GM20000 (cell line): ENCODE data around the gene MAGEA8.
"Not testable (repeated sequence)": the region's sequence is repeated elsewhere in the genome, so short reads cannot be mapped to it uniquely, and the experiment has no call there.

Experiments
- DNase-seq: peaks from one replicate; pipeline ENCODE4 v3.0.0; 2012; ENCODE audit warnings: low spot score
- CTCF ChIP-seq: IDR thresholded peaks from 2 replicates; pipeline ENCODE4 v1.5.1; 2012; ENCODE audit warnings: mild to moderate bottlenecking, control low read depth; ENCODE audit errors: extremely low read depth, missing control alignments

MAGEA8 gene

DNA sequence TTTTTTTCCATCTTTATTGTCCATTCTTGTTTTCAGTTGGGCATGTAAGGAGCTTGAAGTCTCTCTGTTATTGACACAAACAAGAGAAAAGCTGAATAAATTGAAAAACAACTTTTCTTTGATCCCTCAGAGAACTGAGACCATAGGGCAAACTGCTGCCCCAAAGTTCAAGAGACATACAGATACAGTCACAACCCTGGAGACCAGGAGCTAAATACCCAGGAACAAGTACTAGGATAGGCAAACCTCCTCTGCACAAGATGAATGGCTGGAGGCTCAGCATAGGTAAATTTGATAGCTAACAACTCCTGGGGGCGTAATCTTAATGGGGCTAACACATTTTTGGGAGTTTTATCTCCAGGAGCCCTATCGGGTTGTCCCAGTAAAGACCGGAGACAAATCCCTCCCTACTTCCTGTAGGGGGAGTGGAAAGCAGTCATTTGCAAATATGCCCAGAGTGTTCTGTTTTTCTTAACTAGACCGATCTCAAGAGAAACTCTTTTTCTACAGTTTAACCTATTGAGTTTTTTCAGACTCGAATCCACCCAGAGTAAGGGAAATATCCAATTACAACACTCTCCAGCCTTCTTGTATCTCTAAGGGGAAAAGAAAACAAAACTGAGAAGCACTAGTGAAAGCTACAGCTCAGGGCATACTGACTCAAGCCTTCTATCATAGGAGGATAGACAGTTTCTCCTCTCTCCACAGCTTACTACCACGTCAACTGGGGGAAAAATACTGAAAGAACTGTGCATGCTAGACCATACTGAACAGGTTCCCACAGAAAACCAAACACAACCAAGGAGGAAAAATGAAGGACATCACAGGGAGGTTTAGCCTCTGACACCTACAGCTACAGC lies 23.1 kb downstream of the MAGEA8 start:
- DNase-seq: no peak
- TF ChIP-seq CTCF: no peak

- DNase-seq: no peak
- no peak for TF ChIP-seq CTCF
Observed at GRCh38 chrX:149908308-149908707, 27.3 kb downstream of the MAGEA8 start.

- no peak for DNase-seq
- TF ChIP-seq CTCF: no peak
Observed at GRCh38 chrX:149908727-149909126, 27.7 kb downstream of the MAGEA8 start.

DNA sequence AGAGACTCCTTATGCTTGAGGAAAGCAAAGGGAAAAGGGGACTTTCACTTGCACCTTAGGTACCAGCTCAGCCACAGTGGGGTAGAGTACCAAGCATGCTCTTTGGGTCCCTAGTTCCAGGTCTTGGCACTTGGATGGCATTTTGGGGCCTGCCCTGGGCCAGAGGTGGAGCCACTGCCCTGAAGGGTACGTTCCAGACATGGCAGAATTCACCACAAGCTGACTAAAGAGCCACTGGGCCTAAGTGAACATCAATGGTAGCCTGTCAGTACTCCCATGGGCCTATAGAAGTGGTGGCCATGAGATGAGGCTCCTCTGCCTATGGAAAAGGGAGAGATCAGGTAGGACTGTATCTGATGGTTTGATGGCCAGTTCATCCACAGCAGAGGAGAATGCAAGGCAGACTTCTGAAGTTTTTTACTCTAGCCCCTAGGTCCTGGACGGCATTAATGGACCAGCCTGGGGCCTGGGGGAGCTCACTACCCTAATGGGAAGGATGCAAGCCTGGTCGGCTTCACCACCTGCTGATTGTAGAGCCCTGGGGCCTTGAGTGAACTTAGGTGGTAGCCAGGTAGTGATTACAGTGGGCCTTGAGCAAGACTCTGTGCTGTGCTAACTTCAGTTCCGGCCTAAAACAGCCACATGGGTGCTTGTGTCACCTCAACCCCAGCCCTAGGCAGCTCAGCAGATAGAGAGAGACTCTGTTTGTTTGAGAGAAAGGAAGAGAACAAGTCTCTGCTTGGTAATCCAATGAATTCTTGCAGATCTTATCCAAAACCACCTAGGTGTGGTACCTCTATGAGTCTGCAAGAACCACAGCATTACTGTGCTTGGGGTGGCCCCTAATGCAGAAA lies 28.6 kb downstream of the MAGEA8 start:
- DNase-seq: no peak
- TF ChIP-seq CTCF: no peak

GRCh38 chrX:149910178-149910695 lies 29.3 kb downstream of the MAGEA8 start:
- no peak for TF ChIP-seq CTCF
- DNase-seq: no peak

DNA sequence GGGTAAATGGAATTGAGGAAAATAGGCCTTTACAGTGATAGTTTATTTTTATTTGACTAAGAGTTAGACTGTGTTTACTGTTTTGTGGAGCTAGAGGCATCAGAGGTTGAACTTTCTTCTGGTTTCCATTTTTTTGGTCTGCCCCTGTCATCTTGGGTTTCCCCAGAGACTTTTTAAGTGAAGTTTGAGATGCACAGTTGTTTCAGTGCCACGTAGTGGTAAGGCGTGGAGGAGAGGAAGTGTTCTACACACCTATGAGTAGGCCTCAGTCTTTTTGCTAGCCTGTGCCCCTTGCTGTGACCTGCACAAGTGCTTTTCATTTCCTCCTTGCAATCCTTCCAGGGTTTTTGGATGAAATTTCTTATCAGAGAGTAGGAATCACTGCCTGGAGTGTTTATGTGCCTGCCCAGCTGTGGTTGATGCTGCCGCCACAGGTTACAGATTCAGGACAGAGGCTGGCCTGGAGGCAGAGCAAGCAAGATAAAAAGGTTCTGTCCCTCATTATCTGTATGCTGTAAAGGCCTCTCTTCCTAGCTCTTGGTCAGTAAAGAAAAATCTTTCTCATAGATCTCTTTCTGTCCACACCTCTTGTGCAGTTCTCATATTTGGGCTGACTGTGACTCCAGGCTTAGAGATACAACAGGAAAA lies 35.9 kb downstream of the MAGEA8 start:
- peak; percentile 15 for DNase-seq
- TF ChIP-seq CTCF: no peak

DNA sequence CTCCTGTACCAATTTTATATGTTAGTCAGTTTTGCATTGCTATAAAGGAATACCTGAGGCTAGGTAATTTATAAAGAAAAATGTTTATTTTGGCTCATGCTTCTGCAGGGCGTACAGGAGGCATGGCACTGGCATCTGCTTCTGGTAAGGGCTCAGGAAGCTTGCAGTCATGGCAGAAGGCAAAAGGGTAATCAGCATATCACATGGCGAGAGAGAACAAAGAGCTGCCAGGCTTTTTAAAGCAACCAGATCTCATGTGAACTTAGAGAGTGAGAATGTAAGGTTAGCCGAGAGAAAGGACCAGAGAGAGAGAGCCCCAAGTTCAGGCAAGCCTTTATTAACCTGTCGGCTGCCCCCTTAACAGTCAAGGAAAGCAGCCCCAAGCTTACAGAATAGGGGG lies 42.9 kb downstream of the MAGEA8 start:
- DNase-seq: not testable (repeated sequence)

GRCh38 chrX:149924434-149924833 lies 43.5 kb downstream of the MAGEA8 start:
- DNase-seq: not testable (repeated sequence)

DNA sequence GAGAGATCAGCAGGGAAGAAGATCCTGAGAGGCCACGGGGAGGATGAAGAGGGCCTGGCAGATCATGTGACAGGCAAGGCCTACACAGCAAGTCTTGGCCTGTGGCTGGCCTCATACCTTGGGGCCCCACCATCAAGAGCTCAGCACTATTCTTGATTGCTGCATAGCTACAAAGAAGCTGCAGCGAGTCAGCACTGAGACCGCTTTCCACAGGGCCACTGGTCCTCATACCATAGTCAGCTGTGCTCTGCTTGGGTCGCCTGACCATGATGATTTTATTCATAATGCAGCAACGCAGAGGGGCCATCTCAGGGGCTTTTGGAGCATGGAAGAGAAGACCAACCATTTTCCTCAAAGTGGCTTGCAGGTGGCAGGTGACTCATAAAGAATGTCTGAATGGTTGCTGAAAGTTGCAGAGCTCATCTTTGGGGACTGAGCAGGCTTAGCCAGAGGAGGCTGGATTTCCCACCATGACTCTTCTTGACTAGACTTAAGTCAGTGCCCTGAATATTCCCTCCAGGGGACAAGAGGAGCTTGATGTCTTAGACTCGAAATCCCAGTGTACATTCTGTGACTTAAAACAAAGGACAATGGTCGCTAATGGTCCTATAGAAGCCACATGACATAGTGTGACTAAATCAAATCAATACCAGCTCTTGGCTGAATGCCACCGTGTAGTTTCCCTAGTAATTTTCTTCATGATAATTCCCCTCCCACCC lies 46.4 kb downstream of the MAGEA8 start:
- DNase-seq: not testable (repeated sequence)

- not testable (repeated sequence) for DNase-seq
Observed at GRCh38 chrX:149927964-149928258, 46.9 kb downstream of the MAGEA8 start.

DNA sequence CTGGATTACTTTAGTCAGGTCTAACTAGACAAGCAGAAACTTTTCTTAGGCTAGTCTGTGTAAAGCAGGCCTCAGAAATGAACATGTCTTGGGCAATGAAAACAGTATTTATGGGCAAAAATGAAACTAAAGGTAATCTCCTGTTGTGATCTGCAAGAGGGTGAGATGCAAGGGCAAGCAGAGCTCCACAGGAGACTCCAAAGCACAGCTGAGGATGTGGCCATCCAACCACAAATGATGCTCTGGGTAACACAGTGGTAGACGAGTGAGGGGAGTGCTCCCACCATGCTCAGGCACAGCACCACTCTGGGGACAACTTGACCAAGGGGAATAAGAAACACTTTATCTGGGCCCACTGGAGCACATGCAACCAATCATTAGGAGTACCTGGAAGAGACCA lies 47.7 kb downstream of the MAGEA8 start:
- DNase-seq: not testable (repeated sequence)
